DOHH2 (cell line): Measurements from ENCODE around the gene RAD51B.

ENCODE experiments used
- H3F3A ChIP-seq: fragments of 200-600 bp; sonication (generic), shearing (Covaris generic); 2 replicates; pipeline ENCODE4 v1.6.0; 2016; ENCODE audit warnings: antibody characterized with exemption, mild to moderate bottlenecking; ENCODE audit not compliant: control insufficient read depth, insufficient read depth
- H3K27ac ChIP-seq: fragments of 200-600 bp; sonication (generic); 2 replicates; pipeline ENCODE4 v1.5.1; 2014; ENCODE audit warnings: low read depth, mild to moderate bottlenecking, low read length, moderate library complexity
- H3K27me3 ChIP-seq: fragments of 200-600 bp; sonication (generic); 2 replicates; pipeline ENCODE4 v1.6.1; 2014; ENCODE audit warnings: mild to moderate bottlenecking, low read length, mixed read lengths; ENCODE audit not compliant: control insufficient read depth
- H3K36me3 ChIP-seq: fragments of 200-600 bp; sonication (generic); 2 replicates; pipeline ENCODE4 v1.6.1; 2014; ENCODE audit warnings: mild to moderate bottlenecking, low read length, moderate library complexity, mixed read lengths; ENCODE audit not compliant: control insufficient read depth
- H3K4me1 ChIP-seq: fragments of 200-600 bp; sonication (generic); 2 replicates; pipeline ENCODE4 v1.6.1; 2014; ENCODE audit warnings: mild to moderate bottlenecking, low read length, mixed read lengths; ENCODE audit not compliant: control insufficient read depth
- H3K4me2 ChIP-seq: fragments of 200-600 bp; sonication (generic); 2 replicates; pipeline ENCODE4 v1.6.0; 2014; ENCODE audit warnings: mild to moderate bottlenecking, low read length, moderate library complexity
- H3K4me3 ChIP-seq: fragments of 200-600 bp; sonication (generic); 2 replicates; pipeline ENCODE4 v1.5.1; 2014; ENCODE audit warnings: mild to moderate bottlenecking, low read length, mixed read lengths
- H3K79me2 ChIP-seq: fragments of 200-600 bp; sonication (generic); 2 replicates; pipeline ENCODE4 v1.6.1; 2014; ENCODE audit warnings: mild to moderate bottlenecking, low read length, mixed read lengths; ENCODE audit not compliant: control insufficient read depth
- H3K9me2 ChIP-seq: fragments of 200-600 bp; sonication (generic); replicated peaks from 2 replicates; pipeline ENCODE4 v1.6.1; 2014; ENCODE audit warnings: mild to moderate bottlenecking, low read length, mixed read lengths; ENCODE audit not compliant: control insufficient read depth
- H3K9me3 ChIP-seq: fragments of 200-600 bp; sonication (generic); 2 replicates; pipeline ENCODE4 v1.6.1; 2014; ENCODE audit warnings: antibody characterized with exemption, low read length, mixed read lengths; ENCODE audit not compliant: control insufficient read depth, insufficient read depth
- H4K20me1 ChIP-seq: fragments of 200-600 bp; sonication (generic); 2 replicates; pipeline ENCODE4 v1.6.0; 2014; ENCODE audit warnings: low read depth, mild to moderate bottlenecking, antibody characterized with exemption, low read length, moderate library complexity; ENCODE audit not compliant: control insufficient read depth, insufficient read depth
- EZH2phosphoT487 ChIP-seq: fragments of 200-600 bp; sonication (generic); IDR thresholded peaks from 2 replicates; pipeline ENCODE4 v1.6.1; 2017; ENCODE audit warnings: borderline replicate concordance, mild to moderate bottlenecking, antibody characterized with exemption, low read length, moderate library complexity, mixed read lengths
- TF ChIP-seq, protein P1 (sequence below): fragments of 200-600 bp; sonication (generic); IDR thresholded peaks from one replicate; pipeline ENCODE4 v1.5.1; 2014; ENCODE audit warnings: antibody characterized with exemption, mild to moderate bottlenecking, low read depth, low read length; ENCODE audit not compliant: poor library complexity, severe bottlenecking

RAD51B gene

DNA sequence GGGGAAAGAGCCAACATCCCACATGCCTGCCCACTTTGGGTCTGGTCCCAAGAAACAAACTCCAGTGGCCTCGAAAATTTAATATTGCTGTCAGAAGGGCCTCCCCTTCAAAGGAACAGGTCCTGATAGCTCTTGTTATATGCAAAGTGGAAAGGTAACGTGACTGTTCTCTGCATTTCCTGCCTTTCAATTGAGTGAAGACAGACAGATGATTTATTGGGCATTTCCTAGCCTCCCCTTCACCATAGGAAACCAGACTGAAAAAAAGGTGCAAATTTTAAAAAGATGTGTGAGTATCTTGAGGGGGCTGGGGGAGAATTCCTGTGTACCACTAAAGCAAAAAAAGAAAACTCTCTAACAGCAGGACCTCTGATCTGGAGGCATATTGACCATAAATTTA is 738.1 kb downstream of the RAD51B start:
- Histone ChIP-seq H3K27me3 (no peaks in the 10 kb centered on the region), H3F3A (no peaks in the 10 kb centered on the region), H3K4me3 (no peak overlapping the region), H3K9me2 (no peaks in the 10 kb centered on the region), H3K36me3 (no peaks in the 10 kb centered on the region), H3K9me3 (no peaks in the 10 kb centered on the region), H4K20me1 (no peaks in the 10 kb centered on the region), H3K79me2 (no peaks in the 10 kb centered on the region), H3K4me1 (peaks cover 23% of the 10 kb centered on the region), H3K4me2 (no peak overlapping the region), H3K27ac (no peak overlapping the region)
- no peak for TF ChIP-seq EZH2phosphoT487
- TF ChIP-seq, protein P1, sequence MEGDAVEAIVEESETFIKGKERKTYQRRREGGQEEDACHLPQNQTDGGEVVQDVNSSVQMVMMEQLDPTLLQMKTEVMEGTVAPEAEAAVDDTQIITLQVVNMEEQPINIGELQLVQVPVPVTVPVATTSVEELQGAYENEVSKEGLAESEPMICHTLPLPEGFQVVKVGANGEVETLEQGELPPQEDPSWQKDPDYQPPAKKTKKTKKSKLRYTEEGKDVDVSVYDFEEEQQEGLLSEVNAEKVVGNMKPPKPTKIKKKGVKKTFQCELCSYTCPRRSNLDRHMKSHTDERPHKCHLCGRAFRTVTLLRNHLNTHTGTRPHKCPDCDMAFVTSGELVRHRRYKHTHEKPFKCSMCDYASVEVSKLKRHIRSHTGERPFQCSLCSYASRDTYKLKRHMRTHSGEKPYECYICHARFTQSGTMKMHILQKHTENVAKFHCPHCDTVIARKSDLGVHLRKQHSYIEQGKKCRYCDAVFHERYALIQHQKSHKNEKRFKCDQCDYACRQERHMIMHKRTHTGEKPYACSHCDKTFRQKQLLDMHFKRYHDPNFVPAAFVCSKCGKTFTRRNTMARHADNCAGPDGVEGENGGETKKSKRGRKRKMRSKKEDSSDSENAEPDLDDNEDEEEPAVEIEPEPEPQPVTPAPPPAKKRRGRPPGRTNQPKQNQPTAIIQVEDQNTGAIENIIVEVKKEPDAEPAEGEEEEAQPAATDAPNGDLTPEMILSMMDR: no peak

DNA sequence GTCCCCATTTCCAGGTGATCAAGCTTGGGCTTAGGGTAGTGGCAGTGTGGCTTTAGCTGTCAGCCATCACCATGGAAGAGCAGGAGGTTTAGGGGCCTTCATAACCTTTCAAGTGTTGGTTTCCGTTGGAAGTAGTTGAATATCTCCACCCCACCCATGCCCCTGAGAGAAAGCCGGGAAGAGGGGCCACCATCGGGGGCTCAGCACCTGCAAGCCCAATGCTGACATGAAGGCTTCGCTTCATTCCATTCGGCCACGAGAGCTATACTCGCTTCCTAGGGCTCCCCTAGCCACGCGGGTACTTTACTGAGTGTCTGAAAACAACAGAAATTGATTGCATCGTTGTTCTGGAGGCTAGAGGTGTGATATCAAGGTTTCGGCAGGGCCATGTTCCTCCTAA is 738.5 kb downstream of the RAD51B start:
- TF ChIP-seq, protein P1: no peak
- no peak for TF ChIP-seq EZH2phosphoT487
- Histone ChIP-seq H3K36me3 (no peaks in the 10 kb centered on the region), H3K9me2 (no peaks in the 10 kb centered on the region), H3K9me3 (no peaks in the 10 kb centered on the region), H3K4me3 (no peak overlapping the region), H4K20me1 (no peaks in the 10 kb centered on the region), H3K27ac (no peak overlapping the region), H3K4me1 (peaks cover 19% of the 10 kb centered on the region), H3K4me2 (no peak overlapping the region), H3K79me2 (no peaks in the 10 kb centered on the region), H3K27me3 (no peaks in the 10 kb centered on the region), H3F3A (no peaks in the 10 kb centered on the region)

DNA sequence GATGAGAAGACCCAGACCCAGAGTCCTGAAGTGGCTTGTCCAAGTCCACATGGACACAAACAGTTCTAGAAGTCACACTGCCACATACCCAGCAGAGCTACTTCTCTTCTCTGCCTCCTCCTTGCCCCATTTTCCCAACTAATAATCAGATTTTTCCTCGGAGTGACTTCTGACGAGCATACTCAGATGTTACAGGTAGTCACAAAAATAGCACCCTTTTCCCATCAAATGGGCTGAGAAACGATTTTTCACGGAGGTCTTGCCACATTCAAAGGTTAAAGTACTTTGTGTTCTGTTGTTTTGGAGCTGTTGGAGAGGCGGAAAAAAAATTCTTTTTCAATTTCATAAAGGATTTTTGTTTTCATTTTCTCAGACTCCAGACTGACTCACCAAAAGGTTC is 740.4 kb downstream of the RAD51B start:
- H3K9me2 ChIP-seq: no peaks in the 10 kb centered on the region
- no peak overlapping the region for H3K4me3 ChIP-seq
- peaks cover 10% of the 10 kb centered on the region for H3K4me1 ChIP-seq
- no peaks in the 10 kb centered on the region for H3K27me3 ChIP-seq
- H3K79me2 ChIP-seq: no peaks in the 10 kb centered on the region
- no peaks in the 10 kb centered on the region for H3F3A ChIP-seq
- H3K9me3 ChIP-seq: no peaks in the 10 kb centered on the region
- no peaks in the 10 kb centered on the region for H4K20me1 ChIP-seq
- H3K4me2 ChIP-seq: no peak overlapping the region
- no peaks in the 10 kb centered on the region for H3K36me3 ChIP-seq
- no peak overlapping the region for H3K27ac ChIP-seq
- TF ChIP-seq, protein P1: no peak
- TF ChIP-seq EZH2phosphoT487: no peak

DNA sequence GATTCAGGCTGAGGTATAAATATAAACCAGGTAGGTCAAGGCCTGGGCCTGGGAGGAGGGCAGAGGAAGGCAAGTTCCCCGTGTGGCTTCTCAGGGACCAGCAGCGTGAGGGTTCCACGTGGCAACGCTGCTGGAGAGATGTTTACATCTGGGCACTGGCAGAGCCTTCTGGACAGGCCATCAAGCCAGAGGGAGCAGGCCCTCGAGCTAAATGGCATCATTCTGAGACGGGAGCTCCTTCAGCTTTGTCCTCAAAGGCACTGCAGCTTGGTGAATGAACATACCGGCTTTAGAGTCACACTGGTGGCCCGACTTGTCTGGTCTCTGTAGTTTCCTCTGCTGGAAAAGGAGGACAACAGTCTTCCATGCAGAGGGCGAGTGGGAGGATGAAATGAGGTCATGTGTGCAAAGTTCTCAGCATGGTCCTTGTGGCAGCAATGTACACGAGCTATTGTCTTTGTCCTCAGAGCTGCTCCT is 742.0 kb downstream of the RAD51B start:
- no peak overlapping the region for H3K4me2 ChIP-seq
- H3K4me3 ChIP-seq: no peak overlapping the region
- H3K9me3 ChIP-seq: no peaks in the 10 kb centered on the region
- H3K27me3 ChIP-seq: no peaks in the 10 kb centered on the region
- no peaks in the 10 kb centered on the region for H4K20me1 ChIP-seq
- H3F3A ChIP-seq: no peaks in the 10 kb centered on the region
- no peaks in the 10 kb centered on the region for H3K36me3 ChIP-seq
- no peaks in the 10 kb centered on the region for H3K9me2 ChIP-seq
- H3K79me2 ChIP-seq: no peaks in the 10 kb centered on the region
- peaks cover 10% of the 10 kb centered on the region for H3K4me1 ChIP-seq
- no peak for TF ChIP-seq EZH2phosphoT487
- TF ChIP-seq, protein P1: no peak
- no peak overlapping the region for H3K27ac ChIP-seq
